ENCODE results near the gene TUBB8. TPM values are rescaled to one million over a fixed set of nuclear protein-coding genes. Genes with fewer than 3 reads are reported as not detected.

TUBB8 gene
- total RNA-seq, 2 donors from 2014 or later, result not detected

DNA sequence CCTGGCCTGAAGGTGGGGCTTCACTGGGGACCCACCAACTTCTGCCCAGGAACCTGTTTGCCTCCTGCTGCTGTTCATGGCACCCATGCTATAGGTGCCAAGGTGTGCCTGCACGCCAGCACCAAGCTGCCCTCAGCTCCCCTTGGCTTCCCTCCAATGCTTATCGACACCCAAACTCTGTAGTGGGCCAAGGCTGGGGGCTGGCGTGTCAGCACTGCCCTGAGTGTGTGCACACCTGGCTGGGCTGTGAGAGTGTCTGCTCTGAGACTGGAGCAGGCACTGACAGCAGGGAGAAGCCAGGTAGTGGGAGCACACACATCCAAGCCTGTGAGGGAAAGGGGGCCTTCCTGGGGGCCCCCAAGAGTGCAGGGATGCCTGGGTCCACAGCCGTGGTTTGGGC lies 43.1 kb upstream of the TUBB8 start:
- Histone ChIP-seq H3K4me3 (no peak overlapping the region), H3K4me1 (replicated peaks) (no peaks in the 10 kb centered on the region), H3K36me3 (no peaks in the 10 kb centered on the region), H3K9me3 (no peaks in the 10 kb centered on the region), H3K27ac (no peak overlapping the region), H3K27me3 (replicated peaks; ENCODE audit: insufficient read depth) (no peaks in the 10 kb centered on the region)
- no peak for TF ChIP-seq POLR2A (IDR thresholded peaks at IDR 0.05)
- TF ChIP-seq, protein P1, sequence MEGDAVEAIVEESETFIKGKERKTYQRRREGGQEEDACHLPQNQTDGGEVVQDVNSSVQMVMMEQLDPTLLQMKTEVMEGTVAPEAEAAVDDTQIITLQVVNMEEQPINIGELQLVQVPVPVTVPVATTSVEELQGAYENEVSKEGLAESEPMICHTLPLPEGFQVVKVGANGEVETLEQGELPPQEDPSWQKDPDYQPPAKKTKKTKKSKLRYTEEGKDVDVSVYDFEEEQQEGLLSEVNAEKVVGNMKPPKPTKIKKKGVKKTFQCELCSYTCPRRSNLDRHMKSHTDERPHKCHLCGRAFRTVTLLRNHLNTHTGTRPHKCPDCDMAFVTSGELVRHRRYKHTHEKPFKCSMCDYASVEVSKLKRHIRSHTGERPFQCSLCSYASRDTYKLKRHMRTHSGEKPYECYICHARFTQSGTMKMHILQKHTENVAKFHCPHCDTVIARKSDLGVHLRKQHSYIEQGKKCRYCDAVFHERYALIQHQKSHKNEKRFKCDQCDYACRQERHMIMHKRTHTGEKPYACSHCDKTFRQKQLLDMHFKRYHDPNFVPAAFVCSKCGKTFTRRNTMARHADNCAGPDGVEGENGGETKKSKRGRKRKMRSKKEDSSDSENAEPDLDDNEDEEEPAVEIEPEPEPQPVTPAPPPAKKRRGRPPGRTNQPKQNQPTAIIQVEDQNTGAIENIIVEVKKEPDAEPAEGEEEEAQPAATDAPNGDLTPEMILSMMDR (IDR thresholded peaks at IDR 0.05), result no peak
- TF ChIP-seq POLR2AphosphoS5 (IDR thresholded peaks at IDR 0.05), result no peak
- 34% methylated on average over 4 of the region's 4 CpGs for WGBS
- no peak for DNase-seq (ENCODE audit: low spot score)
- intact Hi-C loops (cut with DNase I), result no loop called here

DNA sequence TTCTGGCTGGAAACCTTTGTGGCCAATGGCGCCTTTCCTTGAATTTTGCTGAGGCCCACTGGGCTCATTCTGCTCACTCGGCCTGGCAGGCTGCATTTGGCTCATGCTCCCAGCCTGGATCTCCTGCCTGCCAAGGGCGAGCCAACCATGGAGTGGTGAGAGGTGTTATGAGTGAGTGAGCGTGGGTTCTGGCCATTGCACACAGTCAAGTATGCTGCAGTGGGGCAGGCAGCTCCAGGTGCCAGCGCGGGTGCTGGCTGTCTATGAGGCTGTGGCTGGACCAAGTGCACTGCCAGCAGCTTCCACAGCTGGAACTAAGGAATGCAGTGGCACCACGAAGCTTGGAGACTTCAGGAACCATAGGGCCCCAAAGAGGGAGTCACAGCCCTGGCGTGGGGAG lies 42.2 kb upstream of the TUBB8 start:
- WGBS, result 92% methylated on average over 8 of the region's 8 CpGs
- Histone ChIP-seq H3K36me3 (no peaks in the 10 kb centered on the region), H3K27ac (no peak overlapping the region), H3K27me3 (replicated peaks; ENCODE audit: insufficient read depth) (no peaks in the 10 kb centered on the region), H3K4me1 (replicated peaks) (no peaks in the 10 kb centered on the region), H3K4me3 (no peak overlapping the region), H3K9me3 (no peaks in the 10 kb centered on the region)
- TF ChIP-seq POLR2AphosphoS5 (IDR thresholded peaks at IDR 0.05) (no peak), POLR2A (IDR thresholded peaks at IDR 0.05) (no peak)
- TF ChIP-seq, protein P1 (IDR thresholded peaks at IDR 0.05), result no peak
- intact Hi-C loops (cut with DNase I), result no loop called here
- DNase-seq (ENCODE audit: low spot score), result no peak

DNA sequence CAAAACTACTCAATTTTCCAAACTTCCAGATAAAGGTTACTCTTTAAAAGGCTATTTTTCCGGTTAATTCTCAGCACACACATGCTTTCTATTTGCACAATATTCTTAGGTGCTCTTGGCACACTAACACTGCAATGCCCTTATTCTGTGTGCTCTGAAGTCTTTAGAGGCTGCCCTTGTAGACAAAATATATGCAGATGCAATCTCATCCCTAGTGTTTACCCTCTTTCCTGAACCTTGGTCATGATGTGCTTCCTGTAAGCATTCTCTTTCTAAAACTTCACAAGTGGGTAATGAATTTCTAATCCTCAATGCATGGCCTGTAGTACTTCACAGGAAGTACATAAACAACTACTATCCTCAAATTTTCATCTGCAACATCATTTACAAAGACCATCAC lies 41.1 kb upstream of the TUBB8 start:
- H3K27me3 ChIP-seq (replicated peaks; ENCODE audit: insufficient read depth), result no peaks in the 10 kb centered on the region
- H3K4me1 ChIP-seq (replicated peaks), result no peaks in the 10 kb centered on the region
- TF ChIP-seq, protein P1 (IDR thresholded peaks at IDR 0.05), result no peak
- no peak for TF ChIP-seq POLR2AphosphoS5 (IDR thresholded peaks at IDR 0.05)
- TF ChIP-seq POLR2A (IDR thresholded peaks at IDR 0.05), result no peak
- no peaks in the 10 kb centered on the region for H3K36me3 ChIP-seq
- WGBS, result 55% methylated on average over 1 of the region's 1 CpG
- H3K9me3 ChIP-seq, result no peaks in the 10 kb centered on the region
- DNase-seq (ENCODE audit: low spot score), result no peak
- no peak overlapping the region for H3K27ac ChIP-seq
- no peak overlapping the region for H3K4me3 ChIP-seq
- intact Hi-C loops (cut with DNase I), result no loop called here

DNA sequence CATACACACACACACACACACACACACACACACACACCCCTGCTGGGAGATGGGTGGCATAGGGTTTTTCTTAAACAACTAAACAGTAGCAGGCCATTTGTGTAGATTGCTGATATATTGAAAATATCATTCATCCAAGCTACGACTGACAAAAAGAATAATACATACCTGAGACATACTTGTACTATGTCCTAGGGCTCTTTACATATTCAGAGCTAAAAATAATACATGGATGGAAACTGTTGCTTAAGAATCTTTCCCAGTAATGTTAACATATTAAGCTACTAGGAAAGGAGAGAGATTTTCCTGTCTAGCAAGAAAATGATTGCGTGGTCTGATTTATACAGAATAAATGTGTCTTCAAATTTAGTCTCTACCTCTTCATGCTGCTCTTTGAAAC lies 40.2 kb upstream of the TUBB8 start:
- H3K9me3 ChIP-seq, result no peaks in the 10 kb centered on the region
- no peak overlapping the region for H3K4me3 ChIP-seq
- DNase-seq (ENCODE audit: low spot score), result no peak
- intact Hi-C loops (cut with DNase I), result no loop called here
- no peaks in the 10 kb centered on the region for H3K36me3 ChIP-seq
- H3K27me3 ChIP-seq (replicated peaks; ENCODE audit: insufficient read depth), result no peaks in the 10 kb centered on the region
- WGBS, result 72% methylated on average over 2 of the region's 2 CpGs
- TF ChIP-seq, protein P1 (IDR thresholded peaks at IDR 0.05), result no peak
- TF ChIP-seq POLR2AphosphoS5 (IDR thresholded peaks at IDR 0.05) (no peak), POLR2A (IDR thresholded peaks at IDR 0.05) (no peak)
- H3K4me1 ChIP-seq (replicated peaks), result no peaks in the 10 kb centered on the region
- H3K27ac ChIP-seq, result no peak overlapping the region

DNA sequence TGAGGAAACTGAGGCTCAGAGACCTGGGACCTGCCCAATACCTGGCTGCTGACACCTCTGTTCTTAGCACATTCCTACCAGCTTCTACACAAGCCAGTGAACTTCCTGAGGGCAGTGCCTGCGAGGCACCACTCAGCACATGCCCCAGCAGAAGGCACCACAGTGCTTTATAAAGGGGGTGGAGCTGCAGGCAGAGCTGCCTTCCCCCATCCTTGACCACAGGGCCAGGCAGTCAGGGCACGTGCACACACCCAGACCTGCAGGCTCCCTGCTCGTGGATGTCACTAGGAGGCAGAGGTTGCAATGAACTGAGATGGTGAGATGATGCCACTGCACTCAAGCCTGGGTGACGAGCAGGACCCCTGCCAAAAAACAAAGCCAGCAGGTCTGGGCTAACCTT lies 39.2 kb upstream of the TUBB8 start:
- H3K4me3 ChIP-seq, result no peak overlapping the region
- H3K27ac ChIP-seq, result no peak overlapping the region
- H3K4me1 ChIP-seq (replicated peaks), result no peaks in the 10 kb centered on the region
- TF ChIP-seq POLR2AphosphoS5 (IDR thresholded peaks at IDR 0.05), result no peak
- no peak for DNase-seq (ENCODE audit: low spot score)
- intact Hi-C loops (cut with DNase I), result no loop called here
- WGBS, result 52% methylated on average over 3 of the region's 4 CpGs
- H3K36me3 ChIP-seq, result no peaks in the 10 kb centered on the region
- H3K27me3 ChIP-seq (replicated peaks; ENCODE audit: insufficient read depth), result no peaks in the 10 kb centered on the region
- no peaks in the 10 kb centered on the region for H3K9me3 ChIP-seq
